Epithelial cell of proximal tubule (primary cell): Measurements from ENCODE around the gene SSNA1. TPM values are rescaled to one million over a fixed set of nuclear protein-coding genes. Genes with fewer than 3 reads are reported as not detected.

Experiments
- DNase-seq: peaks from one replicate; pipeline ENCODE4 v3.0.0-alpha.2; 2011; ENCODE audit warnings: low read depth
- H3K4me3 ChIP-seq: 2 replicates; pipeline ENCODE4 v1.5.1; 2011; ENCODE audit warnings: low read depth, mild to moderate bottlenecking, low read length
- CTCF ChIP-seq: conservative IDR thresholded peaks from 2 replicates; pipeline ENCODE4 v1.5.1; 2012; ENCODE audit warnings: low read depth, mild to moderate bottlenecking, low read length
- total RNA-seq: library from RNA; depleted of rRNA; stranded (reverse); fragments of >200 nt; gene quantifications from 2 replicates; pipeline ENCODE4 v1.2.3, GENCODE V29; 2015

Gene SSNA1
- total RNA-seq, 1 donor from 2014 or later, result 139 TPM

DNA sequence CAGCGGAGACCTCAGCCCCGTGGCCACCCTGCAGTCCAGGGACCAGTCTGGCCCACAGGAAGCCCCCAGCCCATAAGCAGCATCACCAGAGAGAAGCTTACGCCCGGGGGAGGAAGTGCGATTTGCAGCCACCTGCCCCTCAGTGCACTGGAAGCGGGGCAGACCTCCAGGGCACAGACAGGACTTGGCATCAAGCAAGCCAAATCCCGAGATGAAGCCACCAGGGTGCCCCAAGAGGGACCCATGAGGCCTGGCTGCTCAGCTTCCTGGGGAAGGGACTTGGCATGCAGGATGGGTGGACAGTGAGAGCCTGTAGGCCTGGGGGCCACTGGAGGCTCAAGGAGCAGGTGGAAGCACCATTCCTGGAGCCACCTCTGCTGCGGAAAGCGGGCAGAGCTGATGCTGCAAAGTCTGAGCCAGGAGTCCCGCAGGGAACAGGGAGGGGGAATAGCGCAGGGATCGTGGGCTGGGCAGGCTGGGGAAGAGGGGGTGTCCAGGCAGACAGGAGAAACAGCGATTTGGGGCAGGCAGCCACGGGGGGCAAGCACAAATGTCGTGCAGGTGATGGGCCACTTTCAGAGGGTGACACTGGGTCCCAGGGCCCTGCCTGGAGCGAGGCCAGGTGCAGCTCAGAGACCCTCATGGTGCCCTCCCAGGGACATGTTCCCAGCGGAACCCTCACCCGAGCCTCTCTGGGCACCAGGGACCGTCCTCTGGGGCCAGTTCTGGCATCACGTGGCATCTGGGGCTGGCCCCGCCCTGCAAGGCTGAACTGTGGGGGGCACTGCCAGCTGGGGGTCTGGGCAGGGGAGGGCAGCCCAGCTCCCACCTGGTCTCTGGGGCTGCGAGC, 21.9 kb upstream of the SSNA1 start:
- H3K4me3 ChIP-seq, result no peak overlapping the region
- no peak for TF ChIP-seq CTCF
- DNase-seq, result no peak

DNA sequence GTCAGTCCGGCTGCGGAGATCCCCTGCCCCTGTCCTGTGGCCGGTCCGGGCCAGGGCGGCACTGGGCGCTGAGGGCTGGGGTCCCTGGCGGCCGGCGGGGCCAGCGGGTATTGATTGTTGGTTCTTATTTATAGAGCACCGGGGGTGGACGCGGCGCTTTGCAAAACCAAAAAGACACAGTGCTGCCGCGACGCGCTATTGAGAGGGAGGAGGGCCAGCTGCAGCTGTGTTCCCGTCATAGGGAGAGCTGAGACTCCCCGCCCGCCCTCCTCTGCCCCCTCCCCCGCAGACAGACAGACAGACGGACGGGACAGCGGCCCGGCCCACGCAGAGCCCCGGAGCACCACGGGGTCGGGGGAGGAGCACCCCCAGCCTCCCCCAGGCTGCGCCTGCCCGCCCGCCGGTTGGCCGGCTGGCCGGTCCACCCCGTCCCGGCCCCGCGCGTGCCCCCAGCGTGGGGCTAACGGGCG, 21.2 kb upstream of the SSNA1 start:
- H3K4me3 ChIP-seq, result no peak overlapping the region
- TF ChIP-seq CTCF, result no peak
- no peak for DNase-seq

- no peak for DNase-seq
- no peak overlapping the region for H3K4me3 ChIP-seq
- TF ChIP-seq CTCF, result no peak
Measured at GRCh38 chr9:137167747-137168572, 20.5 kb upstream of the SSNA1 start.

- no peak for TF ChIP-seq CTCF
- no peak for DNase-seq
- peak overlapping the region; percentile 23 for H3K4me3 ChIP-seq
Measured at GRCh38 chr9:137168573-137168903, 19.9 kb upstream of the SSNA1 start.

GRCh38 chr9:137168904-137169856, 19.3 kb upstream of the SSNA1 start:
- H3K4me3 ChIP-seq, result peak overlapping the region; percentile 26
- TF ChIP-seq CTCF, result no peak
- DNase-seq, result no peak

DNA sequence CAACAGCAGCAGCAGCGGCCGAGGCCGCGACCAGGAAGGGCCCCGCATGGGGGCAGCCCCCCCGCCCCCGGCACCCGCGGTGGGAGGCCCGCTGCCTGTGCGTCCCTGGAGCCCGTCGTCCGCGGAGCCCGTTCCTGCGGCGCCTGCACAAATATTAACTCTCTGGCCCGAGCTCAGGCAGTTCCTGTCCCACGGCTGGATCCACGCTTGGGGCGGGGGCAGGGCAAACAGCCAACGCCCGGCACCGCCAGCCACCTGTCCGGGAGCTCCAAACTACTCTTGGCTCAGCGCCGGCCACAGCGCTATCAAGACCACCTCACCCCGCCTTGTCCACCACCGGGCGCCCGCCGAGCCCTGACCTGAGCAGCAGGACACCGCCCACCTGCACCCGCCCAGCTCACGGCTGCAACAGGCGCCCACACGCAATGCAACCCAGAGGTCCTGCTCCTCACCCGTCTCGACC, 18.5 kb upstream of the SSNA1 start, which contains the start of gene LRRC26:
TSS of gene LRRC26 (minus strand) at position 156 of the 463 bp plus-strand sequence. CDS start at position 48, 108 bp downstream.
- no peak for TF ChIP-seq CTCF
- no peak for DNase-seq
- peak within 1 kb of the TSS; percentile 26 for H3K4me3 ChIP-seq
